Osteoblast (primary cell): Measurements from ENCODE around the gene SNX25. TPM values are rescaled to one million over a fixed set of nuclear protein-coding genes. Genes with fewer than 3 reads are reported as not detected.

Experiments used
- DNase-seq: peaks from one replicate; pipeline ENCODE4 v3.0.0; 2011; ENCODE audit warnings: low spot score, mixed read lengths; ENCODE audit not compliant: insufficient read length; ENCODE audit errors: missing footprints
- H2AFZ ChIP-seq: 2 replicates; pipeline ENCODE4 v1.6.0; 2011; ENCODE audit warnings: mild to moderate bottlenecking, low read length
- H3K27ac ChIP-seq: 2 replicates; pipeline ENCODE4 v1.5.1; 2011; ENCODE audit warnings: mild to moderate bottlenecking, low read depth, low read length, moderate library complexity
- H3K27me3 ChIP-seq: 2 replicates; pipeline ENCODE4 v1.6.0; 2012; ENCODE audit warnings: mild to moderate bottlenecking, control low read depth, inconsistent platforms, low read length, moderate library complexity; ENCODE audit not compliant: insufficient read depth
- H3K36me3 ChIP-seq: 2 replicates; pipeline ENCODE4 v1.5.1; 2011; ENCODE audit warnings: mild to moderate bottlenecking, low read length, control low read depth, moderate library complexity; ENCODE audit not compliant: insufficient read depth
- H3K4me1 ChIP-seq: 2 replicates; pipeline ENCODE4 v1.5.1; 2011; ENCODE audit warnings: mild to moderate bottlenecking, low read length, control low read depth, moderate library complexity; ENCODE audit not compliant: insufficient read depth
- H3K4me2 ChIP-seq: 2 replicates; pipeline ENCODE4 v1.6.0; 2011; ENCODE audit warnings: mild to moderate bottlenecking, low read length; ENCODE audit not compliant: insufficient read depth
- H3K4me3 ChIP-seq: fragments of 200-600 bp; sonication (generic); 3 replicates; pipeline ENCODE4 v1.5.1; 2012; ENCODE audit warnings: mild to moderate bottlenecking, low read length, inconsistent platforms; ENCODE audit not compliant: insufficient read depth
- H3K79me2 ChIP-seq: 2 replicates; pipeline ENCODE4 v1.6.0; 2012; ENCODE audit warnings: mild to moderate bottlenecking, low read length, control low read depth, inconsistent platforms; ENCODE audit not compliant: insufficient read depth
- H3K9me3 ChIP-seq: 2 replicates; pipeline ENCODE4 v1.5.1; 2011; ENCODE audit warnings: low read depth, low read length, control low read depth
- H4K20me1 ChIP-seq: 2 replicates; pipeline ENCODE4 v1.6.0; 2012; ENCODE audit warnings: mild to moderate bottlenecking, low read length, control low read depth; ENCODE audit not compliant: insufficient read depth
- CTCF ChIP-seq: IDR thresholded peaks from 2 replicates; pipeline ENCODE4 v1.5.1; 2011; ENCODE audit warnings: mild to moderate bottlenecking, low read depth, low read length, moderate library complexity; ENCODE audit errors: extremely low read depth
- total RNA-seq: library from RNA; depleted of rRNA; stranded (reverse); fragments of >200 nt; gene quantifications from 2 replicates; pipeline ENCODE4 v1.2.3, GENCODE V29; 2012

SNX25 gene
- total RNA-seq, 1 donor: 98.1 TPM

- H3K9me3 ChIP-seq: no peaks in the 10 kb centered on the region
- no peaks in the 10 kb centered on the region for H3K79me2 ChIP-seq
- H3K4me1 ChIP-seq: peaks cover 8% of the 10 kb centered on the region
- H3K4me2 ChIP-seq: no peak overlapping the region
- H4K20me1 ChIP-seq: no peaks in the 10 kb centered on the region
- no peaks in the 10 kb centered on the region for H3K27me3 ChIP-seq
- peaks cover 5% of the 10 kb centered on the region for H3K36me3 ChIP-seq
- H2AFZ ChIP-seq: no peak overlapping the region
- no peak for DNase-seq
- TF ChIP-seq CTCF: no peak
- H3K4me3 ChIP-seq: no peak overlapping the region
- no peak overlapping the region for H3K27ac ChIP-seq
Measured at GRCh38 chr4:185283723-185284122, 74.3 kb downstream of the SNX25 start.

GRCh38 chr4:185285632-185286393 is 76.4 kb downstream of the SNX25 start:
- no peak overlapping the region for H2AFZ ChIP-seq
- H4K20me1 ChIP-seq: no peaks in the 10 kb centered on the region
- no peaks in the 10 kb centered on the region for H3K27me3 ChIP-seq
- H3K9me3 ChIP-seq: no peaks in the 10 kb centered on the region
- H3K4me1 ChIP-seq: peaks cover 8% of the 10 kb centered on the region
- H3K36me3 ChIP-seq: peaks cover 16% of the 10 kb centered on the region
- H3K4me2 ChIP-seq: no peak overlapping the region
- no peak overlapping the region for H3K4me3 ChIP-seq
- no peak overlapping the region for H3K27ac ChIP-seq
- no peak for DNase-seq
- no peak for TF ChIP-seq CTCF
- H3K79me2 ChIP-seq: no peaks in the 10 kb centered on the region

- Histone ChIP-seq H3K9me3 (no peaks in the 10 kb centered on the region), H3K4me3 (no peak overlapping the region), H3K79me2 (no peaks in the 10 kb centered on the region), H3K27ac (no peak overlapping the region), H3K36me3 (peaks cover 20% of the 10 kb centered on the region), H3K4me1 (peaks cover 8% of the 10 kb centered on the region), H2AFZ (no peak overlapping the region), H4K20me1 (no peaks in the 10 kb centered on the region), H3K27me3 (no peaks in the 10 kb centered on the region), H3K4me2 (no peak overlapping the region)
- no peak for DNase-seq
- TF ChIP-seq CTCF: no peak
Measured at GRCh38 chr4:185286571-185286970, 77.2 kb downstream of the SNX25 start.

GRCh38 chr4:185287031-185287430 is 77.6 kb downstream of the SNX25 start:
- H3K9me3 ChIP-seq: no peaks in the 10 kb centered on the region
- peaks cover 21% of the 10 kb centered on the region for H3K36me3 ChIP-seq
- no peaks in the 10 kb centered on the region for H3K79me2 ChIP-seq
- TF ChIP-seq CTCF: no peak
- no peak overlapping the region for H2AFZ ChIP-seq
- H3K27ac ChIP-seq: no peak overlapping the region
- peaks cover 8% of the 10 kb centered on the region for H3K4me1 ChIP-seq
- no peak overlapping the region for H3K4me3 ChIP-seq
- DNase-seq: no peak
- no peaks in the 10 kb centered on the region for H3K27me3 ChIP-seq
- no peaks in the 10 kb centered on the region for H4K20me1 ChIP-seq
- H3K4me2 ChIP-seq: no peak overlapping the region
